ENCODE measurements around the gene HSP90AB1. TPM values are rescaled to one million over a fixed set of nuclear protein-coding genes. Genes with fewer than 3 reads are reported as not detected.

Gene HSP90AB1
- total and polyA plus RNA-seq, 2 of the 8 experiments (the other 6 are each of a cell fraction or from before 2014, with no cell fraction given) = 1,564 to 2,297 TPM

GRCh38 chr6:44260011-44260410, 13.1 kb downstream of the HSP90AB1 start:
- Histone ChIP-seq H2BK120ac (replicated peaks; ENCODE audit: low read depth, low read length) (no peak overlapping the region), H4K20me1 (replicated peaks in 1 of 2; ENCODE audit: control insufficient read depth in 1 of 2, insufficient read depth in 2 of 2, low read length in 2 of 2) (peaks cover 1 to 9% of the 10 kb centered on the region in 2 experiments), H4K8ac (ENCODE audit: extremely low read depth, insufficient read depth, low read length) (no peak overlapping the region), H2BK12ac (ENCODE audit: low read depth, low read length) (no peak overlapping the region), H2AFZ (ENCODE audit: low read length) (no peak overlapping the region), H3K4me3 (ENCODE audit: extremely low read depth in 1 of 4, insufficient read depth in 2 of 4, low read depth in 3 of 4, low read length in 4 of 4) (no peak overlapping the region), H3K9me3 (ENCODE audit: insufficient read depth in 2 of 2, low read depth in 1 of 2, low read length in 1 of 2) (no peaks in the 10 kb centered on the region), H3K79me2 (ENCODE audit: control insufficient read depth in 1 of 2, insufficient read depth in 2 of 2, low read length in 2 of 2) (peaks cover 0 to 22% of the 10 kb centered on the region in 2 experiments; a peak in 2 of 4 replicates), H3K4me1 (replicated peaks in 1 of 4; ENCODE audit: control insufficient read depth in 3 of 4, insufficient read depth in 4 of 4, low read length in 3 of 4) (peaks cover 6 to 42% (median 21%) of the 10 kb centered on the region in 4 experiments), H4K91ac (replicated peaks; ENCODE audit: insufficient read length, low read length) (no peak overlapping the region), H2AK5ac (ENCODE audit: low read depth, low read length) (no peak overlapping the region), H3K18ac (ENCODE audit: extremely low read depth, low read length) (no peak overlapping the region), H2BK5ac (ENCODE audit: low read depth, low read length) (no peak overlapping the region), H3K14ac (ENCODE audit: insufficient read length) (no peak overlapping the region), H4K5ac (ENCODE audit: insufficient read length, low read depth, low read length) (no peak overlapping the region), H3K4ac (replicated peaks; ENCODE audit: insufficient read length, low read depth, low read length) (no peak overlapping the region), H3K23me2 (ENCODE audit: low read depth, low read length) (peaks cover 17% of the 10 kb centered on the region), H2BK15ac (ENCODE audit: low read length) (no peak overlapping the region), H3K79me1 (ENCODE audit: low read depth, low read length) (peaks cover 7% of the 10 kb centered on the region; the same call in 1 of the 2 replicates), H3K56ac (replicated peaks; ENCODE audit: insufficient read length, low read depth, low read length) (no peak overlapping the region), H3K23ac (ENCODE audit: insufficient read length) (no peak overlapping the region), H3K27me3 (replicated peaks in 1 of 4; ENCODE audit: control insufficient read depth in 3 of 4, extremely low read depth in 1 of 4, insufficient read depth in 3 of 4, low read length in 3 of 4) (no peaks in the 10 kb centered on the region; a peak in 1 of 7 replicates), H3K36me3 (ENCODE audit: control insufficient read depth in 2 of 4, insufficient read depth in 4 of 4, low read length in 3 of 4) (peaks cover 4 to 13% (median 11%) of the 10 kb centered on the region in 4 experiments; a peak in 6 of 8 replicates), H3K4me2 (ENCODE audit: insufficient read depth in 1 of 2, low read depth in 2 of 2, low read length in 2 of 2) (no peak overlapping the region), H3K27ac (ENCODE audit: low read depth, low read length) (no peak overlapping the region), H2BK20ac (ENCODE audit: low read length) (no peak overlapping the region), H3K9ac (replicated peaks in 1 of 4; ENCODE audit: extremely low read depth in 1 of 4, low read depth in 3 of 4, low read length in 3 of 4) (no peak overlapping the region)
- 94% methylated on average over 8 of the region's 8 CpGs; no CpG with 5 or more reads in 1 of the 2 experiments for WGBS, 2 experiments (ENCODE audit: extremely low coverage in 1 of 2, insufficient coverage in 1 of 2, insufficient read length in 1 of 2, insufficient replicate concordance in 2 of 2, low coverage in 1 of 2, low lambda C conversion rate in 2 of 2, missing lambda C conversion rate in 1 of 2)
- POLR2A ChIA-PET (ENCODE audit: partially characterized antibody) = interaction anchor here (0.9 to 15.1 kb wide), 2 partner anchors 19 to 61 kb away, joined by 3 to 581 read pairs; partner anchors contain the start of gene HSP90AB1
- FAIRE-seq = no peak
- no peak for DNase-seq (ENCODE audit: low read depth in 1 of 2, low spot score in 2 of 2)
- CTCF ChIA-PET (ENCODE audit: partially characterized antibody) = interaction anchor here (1.7 kb wide), 1 partner anchor 25 kb away, joined by 4 read pairs; no protein-coding TSS in a partner anchor
- TF ChIP-seq E2F6 (IDR thresholded peaks at IDR 0.05) (no peak), CHD2 (IDR thresholded peaks at IDR 0.05; ENCODE audit: low read length) (no peak), TAF1 (IDR thresholded peaks at IDR 0.05; ENCODE audit: low read depth, low read length) (no peak), RNF2 (IDR thresholded peaks at IDR 0.05; ENCODE audit: borderline replicate concordance, low read depth, low read length, missing control alignments, poor library complexity, severe bottlenecking) (no peak), SUZ12 (IDR thresholded peaks at IDR 0.05; ENCODE audit: low read length) (no peak), KDM1A (IDR thresholded peaks at IDR 0.05; ENCODE audit: borderline replicate concordance, low read length) (no peak), YY1 (IDR thresholded peaks at IDR 0.05; ENCODE audit: low read depth, low read length) (no peak), KDM4A (IDR thresholded peaks at IDR 0.05; ENCODE audit: low read depth, low read length, severe bottlenecking) (no peak), CTCF (IDR thresholded peaks at IDR 0.05; ENCODE audit: control extremely low read depth in 1 of 3, insufficient read depth in 1 of 3, low read depth in 1 of 3, low read length in 3 of 3) (no peak), KDM5A (IDR thresholded peaks at IDR 0.05; ENCODE audit: low read length) (no peak)
